Measurements from ENCODE around the gene STAC. TPM values are rescaled to one million over a fixed set of nuclear protein-coding genes. Genes with fewer than 3 reads are reported as not detected.

The STAC gene, protein sequence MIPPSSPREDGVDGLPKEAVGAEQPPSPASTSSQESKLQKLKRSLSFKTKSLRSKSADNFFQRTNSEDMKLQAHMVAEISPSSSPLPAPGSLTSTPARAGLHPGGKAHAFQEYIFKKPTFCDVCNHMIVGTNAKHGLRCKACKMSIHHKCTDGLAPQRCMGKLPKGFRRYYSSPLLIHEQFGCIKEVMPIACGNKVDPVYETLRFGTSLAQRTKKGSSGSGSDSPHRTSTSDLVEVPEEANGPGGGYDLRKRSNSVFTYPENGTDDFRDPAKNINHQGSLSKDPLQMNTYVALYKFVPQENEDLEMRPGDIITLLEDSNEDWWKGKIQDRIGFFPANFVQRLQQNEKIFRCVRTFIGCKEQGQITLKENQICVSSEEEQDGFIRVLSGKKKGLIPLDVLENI
- 2.1 to 2.6 TPM (median 2.4 TPM) in 5 replicates for total RNA-seq (2022; extraction: Qiagen RNA extraction; ENCODE audit: low read depth)

DNA sequence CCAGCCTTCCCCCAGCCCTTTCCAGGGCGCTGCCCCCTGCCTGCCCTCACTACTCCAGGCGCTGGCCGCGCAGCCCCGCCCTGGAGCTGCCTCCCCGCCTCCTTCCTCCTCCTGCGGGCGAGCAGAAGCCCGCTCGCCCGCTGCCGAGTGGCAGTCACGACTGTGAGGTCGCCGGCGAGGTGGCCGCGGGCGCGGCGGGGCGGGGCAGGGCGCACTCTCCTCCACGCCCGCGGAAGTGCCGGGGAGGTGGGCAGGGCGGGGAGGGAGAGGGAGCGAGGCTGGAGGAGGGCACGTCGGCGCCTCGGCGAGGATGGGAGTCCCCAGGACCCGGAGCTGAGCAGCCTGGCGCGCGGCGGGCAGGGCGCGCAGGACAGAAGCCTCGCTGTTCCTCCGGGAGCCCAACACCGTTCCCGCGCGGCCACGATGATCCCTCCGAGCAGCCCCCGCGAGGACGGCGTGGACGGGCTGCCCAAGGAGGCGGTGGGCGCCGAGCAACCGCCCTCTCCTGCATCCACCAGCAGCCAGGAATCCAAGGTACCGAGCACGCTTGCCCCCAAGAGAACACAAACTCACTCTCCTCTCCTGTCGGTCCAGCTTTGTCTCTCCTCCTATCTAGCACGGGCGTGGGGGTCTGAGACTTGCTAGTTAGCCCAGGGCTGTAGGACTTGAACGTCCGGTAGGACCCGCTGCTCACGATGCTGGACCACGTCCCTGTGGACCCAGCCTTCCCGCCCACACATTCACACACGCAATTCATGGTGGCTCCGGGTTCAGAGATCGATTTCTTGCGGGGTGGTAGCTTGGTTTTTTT lies at the start of gene STAC:
Gene STAC (plus strand): TSS at position 284 of the 811 bp plus-strand sequence. CDS start 140 bp downstream, at position 424.

Measured in A549 treated with GW870086 at 1 μM for 4 hours (cell line).